H1 (cell line): ENCODE measurements around the gene KLHDC4. TPM values are rescaled to one million over a fixed set of nuclear protein-coding genes. Genes with fewer than 3 reads are reported as not detected.

Experiments
- CTCF ChIA-PET: fragments of 300-600 bp; sonication (Branson Sonifier 250); formaldehyde crosslinking; loops from one replicate; lab custom pipeline; 2021; ENCODE audit not compliant: partially characterized antibody; lab: Charles Lee
- POLR2A ChIA-PET: fragments of 300-600 bp; sonication (Branson Sonifier 250); formaldehyde crosslinking; loops from one replicate; lab custom pipeline; 2021; ENCODE audit warnings: inconsistent platforms; ENCODE audit not compliant: partially characterized antibody; lab: Charles Lee
- DNase-seq, 2 experiments: peaks; one replicate each; pipeline versions ENCODE4 v3.0.0 to v3.0.0-alpha.2; 2010 to 2022; ENCODE audit warnings: low spot score in 2 of 2, low read depth in 1 of 2, mixed read lengths in 1 of 2
- FAIRE-seq: peaks from 2 replicates; lab custom pipeline; 2011; peaks lifted over from hg19 to GRCh38; lab: Jason Lieb, UNC
- H2AFZ ChIP-seq: 2 replicates; pipeline ENCODE4 v1.8.1; 2012; ENCODE audit warnings: low read length, inconsistent platforms
- H2AK5ac ChIP-seq: 2 replicates; pipeline ENCODE4 v1.6.1; 2013; ENCODE audit warnings: low read depth, low read length
- H2BK120ac ChIP-seq: replicated peaks from 2 replicates; pipeline ENCODE3; 2013; ENCODE audit warnings: low read depth, low read length, inconsistent platforms
- H2BK12ac ChIP-seq: 2 replicates; pipeline ENCODE4 v1.6.1; 2013; ENCODE audit warnings: low read depth, low read length
- H2BK15ac ChIP-seq: 2 replicates; pipeline ENCODE4 v1.6.1; 2013; ENCODE audit warnings: low read length
- H2BK20ac ChIP-seq: 2 replicates; pipeline ENCODE4 v1.6.1; 2013; ENCODE audit warnings: low read length
- H2BK5ac ChIP-seq: 2 replicates; pipeline ENCODE4 v1.6.1; 2013; ENCODE audit warnings: low read depth, low read length
- H3K14ac ChIP-seq: 2 replicates; pipeline ENCODE4 v1.6.1; 2013; ENCODE audit warnings: inconsistent platforms; ENCODE audit not compliant: insufficient read length
- H3K18ac ChIP-seq: 2 replicates; pipeline ENCODE4 v1.6.1; 2013; ENCODE audit warnings: low read length; ENCODE audit errors: extremely low read depth
- H3K23ac ChIP-seq: 2 replicates; pipeline ENCODE4 v1.6.1; 2013; ENCODE audit warnings: inconsistent platforms; ENCODE audit not compliant: insufficient read length
- H3K23me2 ChIP-seq: 2 replicates; pipeline ENCODE4 v1.6.1; 2013; ENCODE audit warnings: low read depth, low read length
- H3K27ac ChIP-seq: 2 replicates; pipeline ENCODE4 v1.6.1; 2011; ENCODE audit warnings: low read depth, low read length, inconsistent platforms
- H3K27me3 ChIP-seq, 4 experiments: replicated peaks in 1 of 4; 1 replicate in 1 of 4; 2 replicates in 3 of 4; pipeline versions ENCODE4 v1.6.1 to v1.8.1; 2011 to 2013; ENCODE audit warnings: low read length in 3 of 4, mild to moderate bottlenecking in 3 of 4, inconsistent platforms in 2 of 4, mixed read lengths in 2 of 4, moderate library complexity in 1 of 4; ENCODE audit not compliant: control insufficient read depth in 3 of 4, insufficient read depth in 3 of 4; ENCODE audit errors: extremely low read depth in 1 of 4
- H3K36me3 ChIP-seq, 4 experiments: 2 replicates each; pipeline versions ENCODE4 v1.6.1 to v1.8.1; 2011 to 2013; ENCODE audit warnings: mild to moderate bottlenecking in 4 of 4, low read length in 3 of 4, moderate library complexity in 2 of 4, control low read depth in 1 of 4, inconsistent platforms in 1 of 4; ENCODE audit not compliant: insufficient read depth in 4 of 4, control insufficient read depth in 2 of 4
- H3K4ac ChIP-seq: replicated peaks from 2 replicates; pipeline ENCODE3; 2013; ENCODE audit warnings: low read length, low read depth, mixed read lengths, inconsistent platforms; ENCODE audit not compliant: insufficient read length
- H3K4me1 ChIP-seq, 4 experiments: replicated peaks in 1 of 4; 1 replicate in 1 of 4; 2 replicates in 3 of 4; pipeline versions ENCODE4 v1.6.1 to v1.8.1; 2011 to 2013; ENCODE audit warnings: low read length in 3 of 4, inconsistent platforms in 2 of 4, mixed read lengths in 1 of 4; ENCODE audit not compliant: insufficient read depth in 4 of 4, control insufficient read depth in 3 of 4
- H3K4me2 ChIP-seq, 2 experiments: 2 replicates each; pipeline versions ENCODE4 v1.6.1 to v1.8.1; 2011 to 2013; ENCODE audit warnings: low read depth in 2 of 2, low read length in 2 of 2, control low read depth in 1 of 2, inconsistent platforms in 1 of 2, mild to moderate bottlenecking in 1 of 2; ENCODE audit not compliant: insufficient read depth in 1 of 2
- H3K4me3 ChIP-seq, 4 experiments: fragments of 200-600, 300-600 bp in 1 of 4; sonication (generic), shearing (Covaris generic), sonication (Bioruptor Twin) in 1 of 4; 2 replicates each; pipeline versions ENCODE4 v1.5.1 to v1.8.1; 2011 to 2016; ENCODE audit warnings: low read length in 4 of 4, low read depth in 3 of 4, control low read depth in 2 of 4, inconsistent platforms in 2 of 4, mild to moderate bottlenecking in 2 of 4, mixed read lengths in 1 of 4, moderate library complexity in 1 of 4; ENCODE audit not compliant: insufficient read depth in 2 of 4; ENCODE audit errors: extremely low read depth in 1 of 4
- H3K56ac ChIP-seq: replicated peaks from 2 replicates; pipeline ENCODE3; 2013; ENCODE audit warnings: low read depth, mild to moderate bottlenecking, mixed read lengths, low read length, inconsistent platforms; ENCODE audit not compliant: insufficient read length
- H3K79me1 ChIP-seq: 2 replicates; pipeline ENCODE4 v1.6.1; 2013; ENCODE audit warnings: low read depth, low read length, control low read depth
- H3K79me2 ChIP-seq, 2 experiments: 2 replicates each; pipeline versions ENCODE4 v1.6.1 to v1.8.1; 2012 to 2013; ENCODE audit warnings: low read length in 2 of 2, mild to moderate bottlenecking in 2 of 2, inconsistent platforms in 1 of 2; ENCODE audit not compliant: insufficient read depth in 2 of 2, control insufficient read depth in 1 of 2
- H3K9ac ChIP-seq, 4 experiments: replicated peaks in 1 of 4; 1 replicate in 1 of 4; 2 replicates in 3 of 4; pipeline versions ENCODE4 v1.6.1 to v1.8.1; 2011 to 2013; ENCODE audit warnings: low read depth in 3 of 4, low read length in 3 of 4, control low read depth in 2 of 4, mild to moderate bottlenecking in 2 of 4, moderate library complexity in 2 of 4, inconsistent platforms in 1 of 4; ENCODE audit errors: extremely low read depth in 1 of 4
- H3K9me3 ChIP-seq, 2 experiments: 2 replicates each; pipeline versions ENCODE4 v1.6.1 to v1.8.1; 2012 to 2013; ENCODE audit warnings: mild to moderate bottlenecking in 2 of 2, moderate library complexity in 2 of 2, control low read depth in 1 of 2, inconsistent platforms in 1 of 2, low read depth in 1 of 2, low read length in 1 of 2, mixed read lengths in 1 of 2; ENCODE audit not compliant: insufficient read depth in 2 of 2
- H4K20me1 ChIP-seq, 2 experiments: replicated peaks in 1 of 2; 2 replicates each; pipeline versions ENCODE3 to v1.8.1; 2011 to 2013; ENCODE audit warnings: inconsistent platforms in 2 of 2, low read length in 2 of 2, mild to moderate bottlenecking in 1 of 2; ENCODE audit not compliant: insufficient read depth in 2 of 2, control insufficient read depth in 1 of 2
- H4K5ac ChIP-seq: 2 replicates; pipeline ENCODE4 v1.6.1; 2013; ENCODE audit warnings: low read length, low read depth, mixed read lengths, inconsistent platforms; ENCODE audit not compliant: insufficient read length
- H4K8ac ChIP-seq: 2 replicates; pipeline ENCODE4 v1.8.0; 2013; ENCODE audit warnings: mild to moderate bottlenecking, moderate library complexity, low read length, inconsistent platforms; ENCODE audit not compliant: insufficient read depth; ENCODE audit errors: extremely low read depth
- H4K91ac ChIP-seq: replicated peaks from 2 replicates; pipeline ENCODE3; 2013; ENCODE audit warnings: low read length, mixed read lengths, inconsistent platforms; ENCODE audit not compliant: insufficient read length
- POLR2AphosphoS5 ChIP-seq: IDR thresholded peaks from 2 replicates; pipeline ENCODE4 v1.6.1; 2011; ENCODE audit warnings: low read depth, low read length
- WGBS, 2 experiments: shearing (Covaris generic) in 1 of 2; methylation state at CpG; one replicate each; pipeline versions ENCODE4 v1.1.6 to v1.1.7; 2013 to 2015; ENCODE audit warnings: low lambda C conversion rate in 2 of 2, mixed read lengths in 2 of 2, inconsistent platforms in 1 of 2, low coverage in 1 of 2, missing lambda C conversion rate in 1 of 2; ENCODE audit not compliant: insufficient replicate concordance in 2 of 2, insufficient coverage in 1 of 2, insufficient read length in 1 of 2; ENCODE audit errors: extremely low coverage in 1 of 2, missing lambda C conversion rate in 1 of 2; 5-methylcytosine and 5-hydroxymethylcytosine counted together
- polyA plus RNA-seq, 7 experiments: library from polyadenylated mRNA; depleted of rRNA in 3 of 7; stranded (reverse) in 5 of 7; unstranded in 2 of 7; fragments of >200 nt in 5 of 7; fragments of 200-250 nt in 2 of 7; gene quantifications; 1 replicate in 5 of 7; 2 replicates in 1 of 7; 4 replicates in 1 of 7; pipeline versions ENCODE4 v1.2.1 to v1.2.3, GENCODE V29; 2011 to 2013; ENCODE audit warnings: missing spikeins in 2 of 7, mixed read lengths in 2 of 7
- total RNA-seq: library from RNA; stranded (reverse); fragmentation: NEBNext Ultra II Directional; extraction: Animal tissue kit (Norgen Biotek cat#: 25700); gene quantifications from 2 replicates; pipeline ENCODE4 v1.2.1, GENCODE V29; 2021
- TF ChIP-seq, protein P1 (sequence below): IDR thresholded peaks from 2 replicates; pipeline ENCODE4 v1.6.1; 2011; ENCODE audit warnings: low read length, improper control_type of control experiment

The KLHDC4 gene
- total and polyA plus RNA-seq, 2 of the 8 experiments (the other 6 are each of a cell fraction or from before 2014, with no cell fraction given): 23.7 to 63.9 TPM

DNA sequence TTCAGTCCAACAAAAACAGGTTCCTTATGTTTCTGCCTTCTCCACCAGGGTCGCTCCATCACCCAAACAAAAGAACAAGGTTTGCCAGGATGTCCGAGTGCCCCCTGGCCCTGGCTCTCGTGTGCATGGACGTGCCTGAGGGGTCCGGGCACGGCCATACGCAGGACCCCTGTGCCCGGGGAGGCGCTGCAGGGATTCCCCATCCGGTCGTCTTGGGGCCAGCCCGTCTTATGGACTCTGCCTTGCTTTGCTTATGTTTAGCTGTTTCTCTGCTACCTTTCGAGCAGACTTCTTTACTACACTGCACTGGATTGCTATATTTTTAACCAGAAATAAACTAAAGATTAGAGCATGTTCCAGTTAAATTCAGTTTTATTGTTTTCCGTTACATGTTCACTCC, 68.0 kb downstream of the KLHDC4 start:
- peaks cover 7 to 9% of the 10 kb centered on the region in 2 experiments for H4K20me1 ChIP-seq
- H2BK15ac ChIP-seq: no peak overlapping the region
- DNase-seq: no peak
- CTCF ChIA-PET: interaction anchor here (0.8 to 1.6 kb wide), 3 partner anchors 24 to 266 kb away, joined by 3 to 5 read pairs (median 3); no protein-coding TSS in a partner anchor
- no peak overlapping the region for H3K18ac ChIP-seq
- no peak overlapping the region for H2BK5ac ChIP-seq
- 85% methylated on average over 14 of the region's 14 CpGs; no CpG with 5 or more reads in 1 of the 2 experiments for WGBS, 2 experiments
- H3K79me2 ChIP-seq: no peaks in the 10 kb centered on the region
- H3K36me3 ChIP-seq: peaks cover 9 to 40% (median 22%) of the 10 kb centered on the region in 4 experiments; a peak in 7 of 8 replicates
- no peak overlapping the region for H3K4ac ChIP-seq
- H3K23me2 ChIP-seq: no peaks in the 10 kb centered on the region
- H3K4me3 ChIP-seq: no peak overlapping the region
- TF ChIP-seq POLR2AphosphoS5: 0 out of 2 replicates have a peak, but pooled peaks have one; percentile 4
- TF ChIP-seq, protein P1, sequence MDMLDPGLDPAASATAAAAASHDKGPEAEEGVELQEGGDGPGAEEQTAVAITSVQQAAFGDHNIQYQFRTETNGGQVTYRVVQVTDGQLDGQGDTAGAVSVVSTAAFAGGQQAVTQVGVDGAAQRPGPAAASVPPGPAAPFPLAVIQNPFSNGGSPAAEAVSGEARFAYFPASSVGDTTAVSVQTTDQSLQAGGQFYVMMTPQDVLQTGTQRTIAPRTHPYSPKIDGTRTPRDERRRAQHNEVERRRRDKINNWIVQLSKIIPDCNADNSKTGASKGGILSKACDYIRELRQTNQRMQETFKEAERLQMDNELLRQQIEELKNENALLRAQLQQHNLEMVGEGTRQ: no peak
- TF ChIP-seq, all 59 proteins: peak for 1
- Histone ChIP-seq H3K4me2 (no peak overlapping the region), H3K9ac (no peak overlapping the region), H3K27ac (no peak overlapping the region), H4K5ac (no peak overlapping the region), H3K23ac (no peak overlapping the region), H3K9me3 (no peaks in the 10 kb centered on the region), H2BK12ac (no peak overlapping the region), H3K79me1 (no peaks in the 10 kb centered on the region), H3K56ac (no peak overlapping the region), H4K8ac (no peak overlapping the region), H4K91ac (no peak overlapping the region), H2AK5ac (no peak overlapping the region), H2BK120ac (no peak overlapping the region), H2BK20ac (no peak overlapping the region), H3K27me3 (no peaks in the 10 kb centered on the region), H3K4me1 (no peaks in the 10 kb centered on the region), H2AFZ (no peak overlapping the region), H3K14ac (no peak overlapping the region)
- FAIRE-seq: no peak
- POLR2A ChIA-PET: no interaction called here
